Duodenal mucosa (tissue), 2 donors: ENCODE data around the gene FLYWCH2.

Experiments used
- H3K27ac ChIP-seq: one replicate; pipeline ENCODE4 v1.7.0; 2013; ENCODE audit warnings: low read depth, low read length
- H3K27me3 ChIP-seq, 2 donors: one replicate each; pipeline ENCODE4 v1.7.0; 2013; ENCODE audit warnings: low read length in 2 of 2, control low read depth in 1 of 2; ENCODE audit not compliant: insufficient read depth in 2 of 2, control insufficient read depth in 1 of 2
- H3K36me3 ChIP-seq, 2 donors: one replicate each; pipeline ENCODE4 v1.7.0; 2013; ENCODE audit warnings: low read length in 2 of 2, control low read depth in 1 of 2; ENCODE audit not compliant: insufficient read depth in 2 of 2, control insufficient read depth in 1 of 2
- H3K4me1 ChIP-seq, 2 donors: one replicate each; pipeline ENCODE4 v1.7.0; 2013; ENCODE audit warnings: low read length in 2 of 2, control low read depth in 1 of 2; ENCODE audit not compliant: insufficient read depth in 2 of 2, control insufficient read depth in 1 of 2
- H3K4me3 ChIP-seq, 2 donors: one replicate each; pipeline ENCODE4 v1.7.0; 2013; ENCODE audit warnings: low read length in 2 of 2, low read depth in 1 of 2
- H3K9ac ChIP-seq, 2 donors: one replicate each; pipeline ENCODE4 v1.7.0; 2013; ENCODE audit warnings: low read length in 2 of 2, low read depth in 1 of 2
- H3K9me3 ChIP-seq, 2 donors: one replicate each; pipeline ENCODE4 v1.7.0; 2013; ENCODE audit warnings: low read length in 2 of 2, control low read depth in 1 of 2; ENCODE audit not compliant: control insufficient read depth in 1 of 2

FLYWCH2 gene

DNA sequence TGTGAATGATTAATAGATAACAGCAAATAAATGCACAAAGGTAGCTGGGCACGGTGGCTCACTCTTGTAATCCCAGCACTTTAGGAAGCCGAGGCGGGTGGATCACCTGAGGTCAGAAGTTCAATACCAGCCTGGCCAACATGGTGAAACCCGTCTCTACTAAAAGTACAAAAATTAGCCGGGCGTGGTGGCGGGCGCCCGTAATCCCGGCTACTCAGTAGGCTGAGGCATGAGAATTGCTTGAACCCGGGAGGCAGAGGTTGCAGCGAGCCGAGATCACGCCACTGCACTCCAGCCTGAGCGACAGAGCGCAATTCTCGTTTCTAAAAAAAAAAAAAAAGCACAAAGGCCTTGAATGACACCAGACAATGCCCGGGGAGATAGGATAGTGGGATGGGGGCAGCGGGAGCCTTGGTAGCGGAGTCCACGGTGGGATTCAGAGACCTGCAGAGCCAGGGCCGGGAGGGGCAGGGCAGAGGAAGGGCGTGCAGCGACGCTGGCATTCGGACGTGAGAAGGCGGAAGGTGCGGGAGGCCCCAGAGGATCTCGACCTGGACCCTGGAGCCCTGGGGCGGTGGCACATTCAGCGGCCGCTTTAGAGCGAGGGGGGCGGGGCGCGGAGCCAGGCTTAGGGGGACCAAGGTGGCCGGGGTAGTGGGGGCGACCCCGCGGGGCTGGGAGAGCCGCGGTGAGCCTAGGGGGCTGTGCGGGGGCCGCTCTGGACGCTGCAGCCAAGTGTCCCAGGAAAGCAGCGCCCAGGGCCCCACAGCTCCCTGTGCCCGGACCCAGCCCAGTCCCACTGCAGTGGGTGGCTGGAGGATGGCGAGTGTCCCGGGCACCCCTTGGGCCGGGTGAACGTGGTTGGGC, 999 bp upstream of the FLYWCH2 start:
- Histone ChIP-seq H3K9ac (peak overlapping the region; percentile 81 to 83), H3K27me3 (no peaks in the 10 kb centered on the region), H3K4me1 (peaks cover 0 to 10% of the 10 kb centered on the region in 2 donors), H3K27ac (peak overlapping the region; percentile 93), H3K4me3 (peak overlapping the region; percentile 78 to 85), H3K9me3 (no peaks in the 10 kb centered on the region), H3K36me3 (no peaks in the 10 kb centered on the region)

- peak overlapping the region; percentile 78 to 85 for H3K4me3 ChIP-seq
These were observed 468 bp downstream of the FLYWCH2 start for GRCh38 chr16:2883458-2883908.

DNA sequence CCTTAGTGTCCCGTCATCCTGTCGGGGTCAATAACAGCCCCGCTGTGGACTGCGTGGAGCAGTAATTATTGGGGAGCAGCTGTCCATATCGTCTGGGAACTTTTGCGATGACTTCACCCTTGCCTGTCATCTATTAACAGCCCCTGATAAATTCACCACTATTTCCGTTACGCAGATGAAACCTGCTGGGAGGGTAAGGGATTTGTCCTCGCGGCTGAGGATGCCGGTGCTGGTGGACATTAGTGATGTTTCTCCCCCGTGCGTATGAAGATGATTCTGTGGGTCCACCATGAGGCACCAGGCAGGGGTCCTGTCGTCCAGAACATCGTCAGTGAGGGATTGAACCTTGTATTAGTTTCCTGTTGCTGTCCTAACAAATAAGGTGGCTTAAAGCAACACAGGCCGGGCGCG, 1.0 kb downstream of the FLYWCH2 start:
- no peak overlapping the region for H3K27ac ChIP-seq
- H3K9ac ChIP-seq = peak overlapping the region; percentile 83 to 96
- peak overlapping the region; percentile 78 to 85 for H3K4me3 ChIP-seq
- peaks cover 0 to 10% of the 10 kb centered on the region in 2 donors for H3K4me1 ChIP-seq
- H3K36me3 ChIP-seq = no peaks in the 10 kb centered on the region
- H3K27me3 ChIP-seq = no peaks in the 10 kb centered on the region
- no peaks in the 10 kb centered on the region for H3K9me3 ChIP-seq

More at GRCh38 chr16:2883458-2883908, 468 bp downstream of the FLYWCH2 start:
- Histone ChIP-seq H3K27ac (peak overlapping the region; percentile 93), H3K36me3 (no peaks in the 10 kb centered on the region), H3K9ac (peak overlapping the region; percentile 83 to 96), H3K4me1 (peaks cover 0 to 10% of the 10 kb centered on the region in 2 donors), H3K27me3 (no peaks in the 10 kb centered on the region), H3K9me3 (no peaks in the 10 kb centered on the region)

- H3K9me3 ChIP-seq = no peaks in the 10 kb centered on the region
- H3K4me3 ChIP-seq = no peak overlapping the region
- H3K9ac ChIP-seq = no peak overlapping the region
- H3K36me3 ChIP-seq = peaks cover 0 to 13% of the 10 kb centered on the region in 2 donors
- H3K4me1 ChIP-seq = peaks cover 0 to 5% of the 10 kb centered on the region in 2 donors
- H3K27me3 ChIP-seq = no peaks in the 10 kb centered on the region
- H3K27ac ChIP-seq = no peak overlapping the region
These were observed 11.2 kb downstream of the FLYWCH2 start for GRCh38 chr16:2894231-2894630.

DNA sequence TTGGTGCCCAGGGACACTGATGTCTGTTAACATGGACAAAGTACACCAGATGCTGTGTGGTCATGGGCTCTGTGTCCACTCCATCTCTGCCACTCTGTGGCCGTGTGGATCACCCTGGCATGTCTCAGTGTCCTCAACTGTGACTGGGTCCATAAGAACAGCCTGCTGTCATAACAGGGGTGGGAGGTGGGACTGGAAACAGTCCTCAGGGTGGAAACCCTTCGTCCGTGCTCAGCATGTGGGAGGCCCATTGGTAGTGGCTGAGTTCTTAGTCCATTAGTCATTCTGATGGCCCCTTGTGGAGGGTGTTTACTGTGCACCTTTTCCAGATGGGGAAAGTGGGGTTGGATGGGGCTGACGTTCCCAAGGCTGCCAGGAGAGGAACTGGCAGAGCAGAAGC, 12.8 kb downstream of the FLYWCH2 start:
- Histone ChIP-seq H3K9ac (no peak overlapping the region), H3K4me3 (no peak overlapping the region), H3K36me3 (peaks cover 0 to 17% of the 10 kb centered on the region in 2 donors), H3K27me3 (no peaks in the 10 kb centered on the region), H3K9me3 (no peaks in the 10 kb centered on the region), H3K4me1 (peaks cover 0 to 3% of the 10 kb centered on the region in 2 donors), H3K27ac (no peak overlapping the region)

DNA sequence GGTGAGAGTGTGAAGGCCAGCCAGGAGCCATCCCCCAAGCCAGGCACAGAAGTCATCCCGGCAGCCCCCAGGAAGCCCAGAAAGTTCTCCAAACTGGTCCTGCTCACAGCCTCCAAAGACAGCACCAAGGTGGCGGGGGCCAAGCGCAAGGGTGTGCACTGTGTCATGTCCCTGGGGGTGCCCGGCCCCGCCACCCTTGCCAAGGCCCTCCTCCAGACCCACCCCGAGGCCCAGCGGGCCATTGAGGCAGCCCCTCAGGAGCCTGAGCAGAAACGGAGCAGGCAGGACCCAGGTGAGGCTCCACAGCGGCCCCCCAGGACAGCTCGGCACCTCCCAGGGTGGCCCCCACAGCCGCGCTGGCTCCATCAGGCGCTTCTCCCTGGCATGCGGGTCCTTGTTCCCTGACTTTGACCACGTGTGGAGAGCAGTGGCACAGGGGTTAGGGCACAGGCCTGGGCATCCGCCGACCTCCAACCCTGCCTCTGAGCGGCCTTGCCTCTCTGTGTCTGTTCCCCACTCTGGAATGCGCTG, 13.5 kb downstream of the FLYWCH2 start:
- Histone ChIP-seq H3K27me3 (no peaks in the 10 kb centered on the region), H3K27ac (no peak overlapping the region), H3K36me3 (peaks cover 0 to 17% of the 10 kb centered on the region in 2 donors), H3K4me1 (no peaks in the 10 kb centered on the region), H3K4me3 (no peak overlapping the region), H3K9me3 (no peaks in the 10 kb centered on the region), H3K9ac (no peak overlapping the region)

DNA sequence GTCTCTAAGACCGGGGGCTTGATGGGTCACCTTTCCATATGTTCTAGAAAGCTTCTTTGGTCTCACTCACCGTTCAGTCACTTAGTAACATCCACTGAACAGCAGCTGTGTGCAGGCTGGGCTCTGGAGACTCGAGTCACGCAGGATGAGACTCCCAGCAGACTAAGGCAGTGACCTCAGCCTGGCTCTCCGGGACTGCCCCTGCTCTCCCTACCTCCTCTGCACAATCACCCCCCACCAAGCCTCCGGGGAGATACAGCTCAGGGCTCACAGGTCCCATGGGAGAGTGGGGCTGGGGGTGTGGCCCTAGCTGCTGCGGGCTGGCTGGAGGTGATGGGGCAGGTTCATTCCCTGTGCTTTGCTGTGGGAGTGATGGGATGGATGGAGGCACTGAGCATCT, 14.1 kb downstream of the FLYWCH2 start:
- Histone ChIP-seq H3K4me1 (no peaks in the 10 kb centered on the region), H3K9me3 (no peaks in the 10 kb centered on the region), H3K27me3 (no peaks in the 10 kb centered on the region), H3K36me3 (peaks cover 0 to 17% of the 10 kb centered on the region in 2 donors), H3K9ac (no peak overlapping the region), H3K4me3 (no peak overlapping the region), H3K27ac (no peak overlapping the region)

GRCh38 chr16:2898831-2899563, 16.0 kb downstream of the FLYWCH2 start:
- H3K27me3 ChIP-seq = no peaks in the 10 kb centered on the region
- no peak overlapping the region for H3K4me3 ChIP-seq
- H3K9ac ChIP-seq = no peak overlapping the region
- peaks cover 4 to 5% of the 10 kb centered on the region in 2 donors for H3K4me1 ChIP-seq
- no peaks in the 10 kb centered on the region for H3K9me3 ChIP-seq
- H3K36me3 ChIP-seq = peaks cover 0 to 17% of the 10 kb centered on the region in 2 donors
- no peak overlapping the region for H3K27ac ChIP-seq

- H3K4me3 ChIP-seq = no peak overlapping the region
- H3K9ac ChIP-seq = no peak overlapping the region
- peaks cover 0 to 17% of the 10 kb centered on the region in 2 donors for H3K36me3 ChIP-seq
- H3K9me3 ChIP-seq = no peaks in the 10 kb centered on the region
- H3K4me1 ChIP-seq = peaks cover 5 to 6% of the 10 kb centered on the region in 2 donors
- H3K27me3 ChIP-seq = no peaks in the 10 kb centered on the region
- no peak overlapping the region for H3K27ac ChIP-seq
These were observed 16.6 kb downstream of the FLYWCH2 start for GRCh38 chr16:2899564-2900072.
